ENCODE data around the gene AFF3.

DNA sequence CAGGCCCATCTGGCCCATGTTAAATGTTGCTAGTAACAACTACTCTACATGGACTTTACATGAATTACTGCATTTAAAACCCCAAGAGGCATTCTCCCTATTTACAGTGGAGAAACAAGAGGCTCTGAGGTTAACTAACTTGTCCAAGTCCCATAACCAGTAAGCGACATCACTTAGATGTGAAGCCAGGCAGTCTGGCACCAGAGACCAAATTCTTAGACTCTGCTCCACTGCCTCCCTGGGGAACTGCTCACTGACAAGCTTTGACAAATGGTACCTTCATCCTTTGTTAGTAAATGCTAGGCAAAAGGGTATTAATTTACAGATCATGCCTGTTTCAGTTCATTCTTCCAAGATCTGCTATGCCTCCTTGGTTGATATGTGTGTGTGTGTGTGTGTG, 124.8 kb downstream of the AFF3 start:
- TF ChIP-seq, protein P1, sequence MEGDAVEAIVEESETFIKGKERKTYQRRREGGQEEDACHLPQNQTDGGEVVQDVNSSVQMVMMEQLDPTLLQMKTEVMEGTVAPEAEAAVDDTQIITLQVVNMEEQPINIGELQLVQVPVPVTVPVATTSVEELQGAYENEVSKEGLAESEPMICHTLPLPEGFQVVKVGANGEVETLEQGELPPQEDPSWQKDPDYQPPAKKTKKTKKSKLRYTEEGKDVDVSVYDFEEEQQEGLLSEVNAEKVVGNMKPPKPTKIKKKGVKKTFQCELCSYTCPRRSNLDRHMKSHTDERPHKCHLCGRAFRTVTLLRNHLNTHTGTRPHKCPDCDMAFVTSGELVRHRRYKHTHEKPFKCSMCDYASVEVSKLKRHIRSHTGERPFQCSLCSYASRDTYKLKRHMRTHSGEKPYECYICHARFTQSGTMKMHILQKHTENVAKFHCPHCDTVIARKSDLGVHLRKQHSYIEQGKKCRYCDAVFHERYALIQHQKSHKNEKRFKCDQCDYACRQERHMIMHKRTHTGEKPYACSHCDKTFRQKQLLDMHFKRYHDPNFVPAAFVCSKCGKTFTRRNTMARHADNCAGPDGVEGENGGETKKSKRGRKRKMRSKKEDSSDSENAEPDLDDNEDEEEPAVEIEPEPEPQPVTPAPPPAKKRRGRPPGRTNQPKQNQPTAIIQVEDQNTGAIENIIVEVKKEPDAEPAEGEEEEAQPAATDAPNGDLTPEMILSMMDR (IDR thresholded peaks at IDR 0.05) = no peak
- no peak for TF ChIP-seq POLR2A (IDR thresholded peaks at IDR 0.05)

All from uterus (tissue), 2 donors.